Measurements from ENCODE around the gene RBMS3. TPM values are rescaled to one million over a fixed set of nuclear protein-coding genes. Genes with fewer than 3 reads are reported as not detected.

Gene RBMS3
- total RNA-seq, 2 experiments from 2014 or later, result 1.0 TPM; not detected in 1

- no peaks in the 10 kb centered on the region for H4K20me1 ChIP-seq (ENCODE audit: insufficient read depth, low read length)
- H3K27ac ChIP-seq (ENCODE audit: low read depth, low read length, poor library complexity, severe bottlenecking), result peak overlapping the region; percentile 90
- ChIA-PET POLR2A (interaction anchor here (0.6 to 1.6 kb wide), 9 partner anchors 11 to 1322 kb away, joined by 3 to 9 read pairs (median 3); no protein-coding TSS in a partner anchor), CTCF (ENCODE audit: unreplicated experiment) (interaction anchor here (0.6 kb wide), 1 partner anchor 857 kb away, joined by 3 read pairs; no protein-coding TSS in a partner anchor)
- H3K4me1 ChIP-seq (ENCODE audit: insufficient read depth, low read length, poor library complexity, severe bottlenecking), result peaks cover 77% of the 10 kb centered on the region
- BruUV-seq (replicated peaks), result no TSS peak
- H3K9me3 ChIP-seq (ENCODE audit: low read length), result no peaks in the 10 kb centered on the region; the same call in 1 of the 2 replicates
- H3K4me3 ChIP-seq (ENCODE audit: low read depth, low read length, poor library complexity, severe bottlenecking), result peak overlapping the region; percentile 41
- no peak for TF ChIP-seq EZH2phosphoT487 (IDR thresholded peaks at IDR 0.05; ENCODE audit: borderline replicate concordance, low read depth, low read length)
- no peak for TF ChIP-seq CTCF (conservative IDR thresholded peaks at IDR 0.05; ENCODE audit: low read length)
- intact Hi-C loops (cut with micrococcal nuclease; ENCODE audit: unreplicated experiment), result no loop called here
- peak overlapping the region; percentile 91 for H2AFZ ChIP-seq (ENCODE audit: low read length)
- no peaks in the 10 kb centered on the region for H3K36me3 ChIP-seq (ENCODE audit: insufficient read depth, low read length)
- peak; percentile 17 for DNase-seq (ENCODE audit: low spot score)
- H3K9me2 ChIP-seq (ENCODE audit: insufficient read depth, low read length), result no peaks in the 10 kb centered on the region
- peak overlapping the region; percentile 77 for H3K4me2 ChIP-seq (ENCODE audit: low read length)
- H3K79me2 ChIP-seq (ENCODE audit: insufficient read depth, low read depth, low read length), result no peaks in the 10 kb centered on the region
These were observed 130.0 kb downstream of the RBMS3 start for GRCh38 chr3:29410660-29411405.

- H3K36me3 ChIP-seq (ENCODE audit: insufficient read depth, low read length), result no peaks in the 10 kb centered on the region
- TF ChIP-seq CTCF (conservative IDR thresholded peaks at IDR 0.05; ENCODE audit: low read length), result no peak
- peaks cover 64% of the 10 kb centered on the region for H3K4me1 ChIP-seq (ENCODE audit: insufficient read depth, low read length, poor library complexity, severe bottlenecking)
- BruUV-seq (replicated peaks), result no TSS peak
- H3K9me2 ChIP-seq (ENCODE audit: insufficient read depth, low read length), result no peaks in the 10 kb centered on the region
- peak overlapping the region; percentile 90 for H3K27ac ChIP-seq (ENCODE audit: low read depth, low read length, poor library complexity, severe bottlenecking)
- CTCF ChIA-PET (ENCODE audit: unreplicated experiment), result no interaction called here
- H4K20me1 ChIP-seq (ENCODE audit: insufficient read depth, low read length), result no peaks in the 10 kb centered on the region
- intact Hi-C loops (cut with micrococcal nuclease; ENCODE audit: unreplicated experiment), result no loop called here
- POLR2A ChIA-PET, result interaction anchor here (1.0 to 1.6 kb wide), 2 partner anchors 9 to 10 kb away, joined by 3 to 4 read pairs; no protein-coding TSS in a partner anchor
- H3K4me3 ChIP-seq (ENCODE audit: low read depth, low read length, poor library complexity, severe bottlenecking), result peak overlapping the region; percentile 41
- H2AFZ ChIP-seq (ENCODE audit: low read length), result peak overlapping the region; percentile 91; the same call in 1 of the 2 replicates
- H3K9me3 ChIP-seq (ENCODE audit: low read length), result no peaks in the 10 kb centered on the region; the same call in 1 of the 2 replicates
- DNase-seq (ENCODE audit: low spot score), result peak; percentile 93
- H3K4me2 ChIP-seq (ENCODE audit: low read length), result peak overlapping the region; percentile 77
- no peaks in the 10 kb centered on the region for H3K79me2 ChIP-seq (ENCODE audit: insufficient read depth, low read depth, low read length)
These were observed 131.2 kb downstream of the RBMS3 start for GRCh38 chr3:29412110-29412509.

All from OCI-LY7 (cell line).